WI38 (cell line): ENCODE data around the gene ANKMY2.

ENCODE experiments used
- H3K4me3 ChIP-seq: 2 replicates; pipeline ENCODE4 v1.5.1; 2011; ENCODE audit warnings: low read depth, mild to moderate bottlenecking, control low read depth, low read length
- CTCF ChIP-seq: IDR thresholded peaks from 2 replicates; pipeline ENCODE4 v1.5.1; 2012; ENCODE audit warnings: low read depth, mild to moderate bottlenecking, control low read depth, low read length

Gene ANKMY2

GRCh38 chr7:16647435-16647960 is 1.9 kb upstream of the ANKMY2 start:
- no peak for TF ChIP-seq CTCF
- peak overlapping the region; percentile 92 for H3K4me3 ChIP-seq

- peak overlapping the region; percentile 92 for H3K4me3 ChIP-seq
- TF ChIP-seq CTCF = no peak
Observed at GRCh38 chr7:16646472-16647072, 1.0 kb upstream of the ANKMY2 start.

GRCh38 chr7:16644636-16645592 is 640 bp downstream of the ANKMY2 start:
- H3K4me3 ChIP-seq = peak overlapping the region; percentile 92
- no peak for TF ChIP-seq CTCF

GRCh38 chr7:16644157-16644556 is 1.4 kb downstream of the ANKMY2 start:
- H3K4me3 ChIP-seq = peak overlapping the region; percentile 92
- TF ChIP-seq CTCF = no peak

GRCh38 chr7:16638282-16639280 is 7.0 kb downstream of the ANKMY2 start:
- TF ChIP-seq CTCF = no peak

GRCh38 chr7:16637379-16637778 is 8.2 kb downstream of the ANKMY2 start:
- no peak for TF ChIP-seq CTCF
- H3K4me3 ChIP-seq = no peak overlapping the region

More at GRCh38 chr7:16638282-16639280, 7.0 kb downstream of the ANKMY2 start:
- H3K4me3 ChIP-seq = no peak overlapping the region
